AG04449 (cell line): ENCODE results near the gene ASMT.

ENCODE experiments used
- CTCF ChIA-PET: fragments of 350-600 bp; formaldehyde crosslinking; extraction: SDS; loops from one replicate; lab custom pipeline; 2021; ENCODE audit warnings: antibody characterized with exemption; lab: Yijun Ruan, JAX
- POLR2A ChIA-PET: fragments of 400-600, 350-600 bp; formaldehyde crosslinking; extraction: SDS; loops from one replicate; lab custom pipeline; 2020; ENCODE audit warnings: antibody characterized with exemption, inconsistent platforms; lab: Yijun Ruan, JAX
- DNase-seq: peaks from one replicate; pipeline ENCODE4 v3.0.0-alpha.2; 2010; ENCODE audit warnings: low read depth, low spot score
- H3K4me3 ChIP-seq: 2 replicates; pipeline ENCODE4 v1.5.1; 2011; ENCODE audit warnings: low read depth, mild to moderate bottlenecking, control low read depth, low read length
- TF ChIP-seq, protein P1 (sequence below): IDR thresholded peaks from one replicate; pipeline ENCODE4 v1.5.1; 2011; ENCODE audit warnings: mild to moderate bottlenecking, moderate library complexity, low read length, control low read depth, inconsistent platforms; ENCODE audit not compliant: insufficient read depth; ENCODE audit errors: missing control alignments

ASMT gene

DNA sequence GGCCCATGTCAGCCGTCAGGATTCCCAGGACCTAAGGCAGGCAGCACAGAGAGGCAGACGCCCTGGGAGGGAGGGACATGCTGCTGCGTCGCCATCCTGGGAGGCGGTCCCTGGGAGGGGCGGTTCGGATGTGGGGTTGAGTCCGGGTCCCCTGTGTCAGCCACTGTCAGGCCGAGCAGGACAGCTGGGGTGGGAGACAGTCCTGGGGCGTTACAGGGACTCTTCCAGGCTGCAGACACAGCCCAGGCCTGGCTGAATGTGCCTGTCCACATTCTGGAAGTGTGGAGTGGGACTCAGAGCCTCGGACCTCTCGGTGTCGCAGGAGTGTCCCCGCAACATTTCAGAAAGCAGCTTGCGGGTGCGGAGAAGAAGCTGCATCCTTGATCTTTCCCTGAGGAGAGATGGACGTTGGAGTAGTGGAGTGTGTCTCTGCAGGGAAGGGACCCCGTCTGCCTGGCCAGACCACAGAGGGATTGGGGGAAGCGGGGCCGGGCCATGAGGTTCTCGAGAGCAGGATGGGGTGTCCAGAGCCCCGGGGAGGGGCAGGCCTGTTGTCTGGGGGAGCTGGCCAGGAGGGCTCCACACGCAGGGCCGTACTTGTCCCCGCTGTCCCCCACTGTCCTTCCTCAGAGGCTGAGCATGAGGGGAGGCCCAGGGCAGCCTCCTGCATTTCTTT, 17.4 kb upstream of the ASMT start:
- no peak overlapping the region for H3K4me3 ChIP-seq
- TF ChIP-seq, protein P1, sequence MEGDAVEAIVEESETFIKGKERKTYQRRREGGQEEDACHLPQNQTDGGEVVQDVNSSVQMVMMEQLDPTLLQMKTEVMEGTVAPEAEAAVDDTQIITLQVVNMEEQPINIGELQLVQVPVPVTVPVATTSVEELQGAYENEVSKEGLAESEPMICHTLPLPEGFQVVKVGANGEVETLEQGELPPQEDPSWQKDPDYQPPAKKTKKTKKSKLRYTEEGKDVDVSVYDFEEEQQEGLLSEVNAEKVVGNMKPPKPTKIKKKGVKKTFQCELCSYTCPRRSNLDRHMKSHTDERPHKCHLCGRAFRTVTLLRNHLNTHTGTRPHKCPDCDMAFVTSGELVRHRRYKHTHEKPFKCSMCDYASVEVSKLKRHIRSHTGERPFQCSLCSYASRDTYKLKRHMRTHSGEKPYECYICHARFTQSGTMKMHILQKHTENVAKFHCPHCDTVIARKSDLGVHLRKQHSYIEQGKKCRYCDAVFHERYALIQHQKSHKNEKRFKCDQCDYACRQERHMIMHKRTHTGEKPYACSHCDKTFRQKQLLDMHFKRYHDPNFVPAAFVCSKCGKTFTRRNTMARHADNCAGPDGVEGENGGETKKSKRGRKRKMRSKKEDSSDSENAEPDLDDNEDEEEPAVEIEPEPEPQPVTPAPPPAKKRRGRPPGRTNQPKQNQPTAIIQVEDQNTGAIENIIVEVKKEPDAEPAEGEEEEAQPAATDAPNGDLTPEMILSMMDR: no peak
- ChIA-PET CTCF (no interaction called here), POLR2A (no interaction called here)
- DNase-seq: no peak

- no peak overlapping the region for H3K4me3 ChIP-seq
- ChIA-PET CTCF (no interaction called here), POLR2A (no interaction called here)
- DNase-seq: no peak
- TF ChIP-seq, protein P1: no peak
These were observed 16.6 kb upstream of the ASMT start for GRCh38 chrX:1598021-1598875.

DNA sequence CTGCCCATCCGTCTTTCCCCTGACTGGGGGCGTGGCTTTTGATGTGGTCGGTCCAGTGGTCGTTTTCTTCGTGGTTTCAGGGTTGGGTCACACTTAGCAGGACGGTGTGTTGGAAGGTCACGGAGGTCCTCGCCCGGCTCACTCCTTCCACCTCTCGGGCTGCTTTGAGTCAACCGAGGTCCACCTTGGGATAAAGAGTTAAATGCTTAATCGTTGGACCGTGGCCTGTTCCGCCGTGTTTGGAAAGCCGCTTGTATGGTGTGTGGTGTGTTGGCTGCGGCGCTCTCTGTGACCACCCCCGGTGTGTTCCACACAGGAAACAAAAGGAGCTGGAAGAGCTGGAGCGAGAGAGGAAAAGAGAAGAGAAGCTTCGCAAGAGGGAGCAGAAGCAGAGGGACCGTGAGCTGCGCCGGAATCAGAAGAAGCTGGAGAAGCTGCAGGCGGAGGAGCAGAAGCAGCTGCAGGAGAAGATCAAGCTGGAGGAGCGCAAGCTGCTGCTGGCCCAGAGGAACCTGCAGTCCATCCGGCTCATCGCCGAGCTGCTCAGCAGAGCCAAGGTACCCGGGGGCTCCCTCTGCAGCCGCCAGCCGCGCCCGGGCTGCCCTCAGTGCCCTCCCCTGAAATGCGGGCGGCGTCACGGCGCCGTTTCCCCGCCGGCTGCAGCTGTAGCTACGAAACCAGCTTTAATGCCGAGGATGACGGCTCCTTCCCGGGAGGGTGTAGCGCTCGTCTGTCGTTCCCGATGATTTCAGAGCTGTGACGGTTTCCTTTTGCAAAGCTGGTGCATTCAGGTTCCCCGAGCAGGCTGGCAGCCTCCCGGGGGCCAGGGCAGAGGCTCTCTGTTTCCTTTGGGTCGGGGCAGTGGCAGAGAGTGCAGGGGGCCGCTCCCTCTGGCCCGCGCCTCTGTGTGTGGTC, 15.7 kb upstream of the ASMT start:
- ChIA-PET POLR2A (no interaction called here), CTCF (no interaction called here)
- H3K4me3 ChIP-seq: no peak overlapping the region
- DNase-seq: no peak
- TF ChIP-seq, protein P1: no peak

GRCh38 chrX:1599791-1600405, 15.0 kb upstream of the ASMT start:
- TF ChIP-seq, protein P1: no peak
- ChIA-PET POLR2A (no interaction called here), CTCF (no interaction called here)
- no peak overlapping the region for H3K4me3 ChIP-seq
- DNase-seq: no peak

DNA sequence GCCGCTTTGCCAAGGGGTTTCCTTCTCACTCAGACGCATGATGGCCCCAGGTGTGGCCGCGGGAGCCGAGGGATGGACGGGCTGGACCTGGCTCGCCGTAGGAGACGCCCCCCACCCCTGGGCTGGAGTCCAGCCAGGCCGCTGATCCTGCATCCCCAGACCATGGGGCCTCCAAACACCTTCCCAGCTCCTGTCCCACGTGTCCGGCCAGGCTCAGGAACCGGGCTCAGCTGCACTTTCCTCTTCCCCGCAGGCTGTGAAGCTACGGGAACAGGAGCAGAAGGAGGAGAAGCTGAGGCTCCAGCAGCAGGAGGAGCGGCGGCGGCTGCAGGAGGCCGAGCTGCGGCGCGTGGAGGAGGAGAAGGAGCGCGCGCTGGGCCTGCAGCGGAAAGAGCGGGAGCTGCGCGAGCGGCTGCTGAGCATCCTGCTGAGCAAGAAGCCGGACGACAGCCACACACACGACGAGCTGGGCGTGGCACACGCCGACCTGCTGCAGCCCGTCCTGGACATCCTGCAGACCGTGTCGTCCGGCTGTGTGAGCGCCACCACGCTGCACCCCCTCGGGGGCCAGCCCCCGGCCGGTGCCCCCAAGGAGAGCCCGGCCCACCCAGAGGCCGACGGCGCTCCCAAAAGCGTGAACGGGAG, 14.3 kb upstream of the ASMT start:
- TF ChIP-seq, protein P1: no peak
- ChIA-PET CTCF (no interaction called here), POLR2A (no interaction called here)
- H3K4me3 ChIP-seq: no peak overlapping the region
- DNase-seq: no peak
